ENCODE results near the gene DHX30. TPM values are rescaled to one million over a fixed set of nuclear protein-coding genes. Genes with fewer than 3 reads are reported as not detected.

The DHX30 gene
- total and polyA plus RNA-seq, 2 of the 8 experiments (the other 6 are each of a cell fraction or from before 2014, with no cell fraction given) = 82.4 to 97.9 TPM

DNA sequence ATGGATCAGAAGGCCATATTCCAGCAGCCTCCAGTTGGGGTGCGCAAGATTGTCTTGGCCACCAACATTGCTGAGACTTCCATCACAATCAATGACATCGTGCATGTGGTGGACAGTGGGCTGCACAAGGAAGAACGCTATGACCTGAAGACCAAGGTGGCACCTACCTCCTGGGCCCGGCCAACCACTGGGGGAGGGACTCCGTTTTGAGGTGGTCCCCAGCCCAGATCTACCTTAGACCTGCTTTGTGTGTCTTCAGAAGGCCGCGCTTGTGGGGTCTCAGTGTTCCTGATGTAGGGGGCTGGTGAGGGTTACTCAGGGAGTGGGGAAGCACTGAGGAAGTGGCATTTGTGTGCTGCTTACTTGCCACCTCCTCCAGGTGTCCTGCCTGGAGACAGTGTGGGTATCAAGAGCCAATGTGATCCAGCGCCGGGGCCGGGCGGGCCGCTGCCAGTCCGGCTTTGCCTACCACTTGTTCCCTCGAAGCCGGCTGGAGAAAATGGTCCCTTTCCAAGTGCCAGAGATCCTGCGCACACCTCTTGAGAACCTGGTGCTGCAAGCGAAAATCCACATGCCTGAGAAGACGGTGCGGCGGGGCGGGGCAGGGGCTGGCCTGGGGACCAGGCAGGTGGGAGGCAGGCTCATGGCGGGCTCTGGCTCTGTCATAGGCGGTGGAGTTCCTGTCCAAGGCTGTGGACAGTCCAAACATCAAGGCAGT, 45.0 kb downstream of the DHX30 start (continued):
- TF ChIP-seq, protein P1, sequence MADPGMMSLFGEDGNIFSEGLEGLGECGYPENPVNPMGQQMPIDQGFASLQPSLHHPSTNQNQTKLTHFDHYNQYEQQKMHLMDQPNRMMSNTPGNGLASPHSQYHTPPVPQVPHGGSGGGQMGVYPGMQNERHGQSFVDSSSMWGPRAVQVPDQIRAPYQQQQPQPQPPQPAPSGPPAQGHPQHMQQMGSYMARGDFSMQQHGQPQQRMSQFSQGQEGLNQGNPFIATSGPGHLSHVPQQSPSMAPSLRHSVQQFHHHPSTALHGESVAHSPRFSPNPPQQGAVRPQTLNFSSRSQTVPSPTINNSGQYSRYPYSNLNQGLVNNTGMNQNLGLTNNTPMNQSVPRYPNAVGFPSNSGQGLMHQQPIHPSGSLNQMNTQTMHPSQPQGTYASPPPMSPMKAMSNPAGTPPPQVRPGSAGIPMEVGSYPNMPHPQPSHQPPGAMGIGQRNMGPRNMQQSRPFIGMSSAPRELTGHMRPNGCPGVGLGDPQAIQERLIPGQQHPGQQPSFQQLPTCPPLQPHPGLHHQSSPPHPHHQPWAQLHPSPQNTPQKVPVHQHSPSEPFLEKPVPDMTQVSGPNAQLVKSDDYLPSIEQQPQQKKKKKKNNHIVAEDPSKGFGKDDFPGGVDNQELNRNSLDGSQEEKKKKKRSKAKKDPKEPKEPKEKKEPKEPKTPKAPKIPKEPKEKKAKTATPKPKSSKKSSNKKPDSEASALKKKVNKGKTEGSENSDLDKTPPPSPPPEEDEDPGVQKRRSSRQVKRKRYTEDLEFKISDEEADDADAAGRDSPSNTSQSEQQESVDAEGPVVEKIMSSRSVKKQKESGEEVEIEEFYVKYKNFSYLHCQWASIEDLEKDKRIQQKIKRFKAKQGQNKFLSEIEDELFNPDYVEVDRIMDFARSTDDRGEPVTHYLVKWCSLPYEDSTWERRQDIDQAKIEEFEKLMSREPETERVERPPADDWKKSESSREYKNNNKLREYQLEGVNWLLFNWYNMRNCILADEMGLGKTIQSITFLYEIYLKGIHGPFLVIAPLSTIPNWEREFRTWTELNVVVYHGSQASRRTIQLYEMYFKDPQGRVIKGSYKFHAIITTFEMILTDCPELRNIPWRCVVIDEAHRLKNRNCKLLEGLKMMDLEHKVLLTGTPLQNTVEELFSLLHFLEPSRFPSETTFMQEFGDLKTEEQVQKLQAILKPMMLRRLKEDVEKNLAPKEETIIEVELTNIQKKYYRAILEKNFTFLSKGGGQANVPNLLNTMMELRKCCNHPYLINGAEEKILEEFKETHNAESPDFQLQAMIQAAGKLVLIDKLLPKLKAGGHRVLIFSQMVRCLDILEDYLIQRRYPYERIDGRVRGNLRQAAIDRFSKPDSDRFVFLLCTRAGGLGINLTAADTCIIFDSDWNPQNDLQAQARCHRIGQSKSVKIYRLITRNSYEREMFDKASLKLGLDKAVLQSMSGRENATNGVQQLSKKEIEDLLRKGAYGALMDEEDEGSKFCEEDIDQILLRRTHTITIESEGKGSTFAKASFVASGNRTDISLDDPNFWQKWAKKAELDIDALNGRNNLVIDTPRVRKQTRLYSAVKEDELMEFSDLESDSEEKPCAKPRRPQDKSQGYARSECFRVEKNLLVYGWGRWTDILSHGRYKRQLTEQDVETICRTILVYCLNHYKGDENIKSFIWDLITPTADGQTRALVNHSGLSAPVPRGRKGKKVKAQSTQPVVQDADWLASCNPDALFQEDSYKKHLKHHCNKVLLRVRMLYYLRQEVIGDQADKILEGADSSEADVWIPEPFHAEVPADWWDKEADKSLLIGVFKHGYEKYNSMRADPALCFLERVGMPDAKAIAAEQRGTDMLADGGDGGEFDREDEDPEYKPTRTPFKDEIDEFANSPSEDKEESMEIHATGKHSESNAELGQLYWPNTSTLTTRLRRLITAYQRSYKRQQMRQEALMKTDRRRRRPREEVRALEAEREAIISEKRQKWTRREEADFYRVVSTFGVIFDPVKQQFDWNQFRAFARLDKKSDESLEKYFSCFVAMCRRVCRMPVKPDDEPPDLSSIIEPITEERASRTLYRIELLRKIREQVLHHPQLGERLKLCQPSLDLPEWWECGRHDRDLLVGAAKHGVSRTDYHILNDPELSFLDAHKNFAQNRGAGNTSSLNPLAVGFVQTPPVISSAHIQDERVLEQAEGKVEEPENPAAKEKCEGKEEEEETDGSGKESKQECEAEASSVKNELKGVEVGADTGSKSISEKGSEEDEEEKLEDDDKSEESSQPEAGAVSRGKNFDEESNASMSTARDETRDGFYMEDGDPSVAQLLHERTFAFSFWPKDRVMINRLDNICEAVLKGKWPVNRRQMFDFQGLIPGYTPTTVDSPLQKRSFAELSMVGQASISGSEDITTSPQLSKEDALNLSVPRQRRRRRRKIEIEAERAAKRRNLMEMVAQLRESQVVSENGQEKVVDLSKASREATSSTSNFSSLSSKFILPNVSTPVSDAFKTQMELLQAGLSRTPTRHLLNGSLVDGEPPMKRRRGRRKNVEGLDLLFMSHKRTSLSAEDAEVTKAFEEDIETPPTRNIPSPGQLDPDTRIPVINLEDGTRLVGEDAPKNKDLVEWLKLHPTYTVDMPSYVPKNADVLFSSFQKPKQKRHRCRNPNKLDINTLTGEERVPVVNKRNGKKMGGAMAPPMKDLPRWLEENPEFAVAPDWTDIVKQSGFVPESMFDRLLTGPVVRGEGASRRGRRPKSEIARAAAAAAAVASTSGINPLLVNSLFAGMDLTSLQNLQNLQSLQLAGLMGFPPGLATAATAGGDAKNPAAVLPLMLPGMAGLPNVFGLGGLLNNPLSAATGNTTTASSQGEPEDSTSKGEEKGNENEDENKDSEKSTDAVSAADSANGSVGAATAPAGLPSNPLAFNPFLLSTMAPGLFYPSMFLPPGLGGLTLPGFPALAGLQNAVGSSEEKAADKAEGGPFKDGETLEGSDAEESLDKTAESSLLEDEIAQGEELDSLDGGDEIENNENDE (IDR thresholded peaks at IDR 0.05; ENCODE audit: insufficient replicate concordance, low read length) = no peak
- TF ChIP-seq BCL11A (IDR thresholded peaks at IDR 0.05; ENCODE audit: low read depth in 2 of 2, low read length in 2 of 2) (no peak), CBX8 (IDR thresholded peaks at IDR 0.05; ENCODE audit: borderline replicate concordance, low read depth, low read length) (no peak)
